AG04450 (cell line): ENCODE measurements around the gene CCDC85A. TPM values are rescaled to one million over a fixed set of nuclear protein-coding genes. Genes with fewer than 3 reads are reported as not detected.

Experiments used
- CTCF ChIA-PET: fragments of 300-600, 350-600 bp; formaldehyde crosslinking; extraction: SDS; loops from one replicate; lab custom pipeline; 2022; ENCODE audit warnings: antibody characterized with exemption, inconsistent platforms; lab: Charles Lee
- POLR2A ChIA-PET: fragments of 350-600 bp; formaldehyde crosslinking; extraction: SDS; loops from one replicate; lab custom pipeline; 2021; ENCODE audit warnings: antibody characterized with exemption, inconsistent platforms; lab: Yijun Ruan, JAX
- DNase-seq: peaks from one replicate; pipeline ENCODE4 v3.0.0-alpha.2; 2011; ENCODE audit warnings: low read depth, low spot score
- H3K27ac ChIP-seq: one replicate; pipeline ENCODE4 v1.5.1; 2012; ENCODE audit warnings: low read depth, low read length, control low read depth
- H3K27me3 ChIP-seq: one replicate; pipeline ENCODE4 v1.6.0; 2012; ENCODE audit warnings: low read length; ENCODE audit not compliant: control insufficient read depth, insufficient read depth
- H3K4me3 ChIP-seq: 2 replicates; pipeline ENCODE4 v1.5.1; 2011; ENCODE audit warnings: mild to moderate bottlenecking, low read depth, low read length, control low read depth
- H3K9me3 ChIP-seq: 2 replicates; pipeline ENCODE4 v1.5.1; 2012; ENCODE audit warnings: low read length; ENCODE audit not compliant: control insufficient read depth, insufficient read depth
- polyA plus RNA-seq: library from polyadenylated mRNA; depleted of rRNA; stranded (reverse); fragments of >200 nt; gene quantifications from 2 replicates; pipeline ENCODE4 v1.2.3, GENCODE V29; 2011
- TF ChIP-seq, protein P1 (sequence below): IDR thresholded peaks from 2 replicates; pipeline ENCODE4 v1.5.1; 2011; ENCODE audit warnings: low read depth, low read length, control low read depth, inconsistent platforms

CCDC85A gene
- polyA plus RNA-seq, 1 experiment, result not detected

DNA sequence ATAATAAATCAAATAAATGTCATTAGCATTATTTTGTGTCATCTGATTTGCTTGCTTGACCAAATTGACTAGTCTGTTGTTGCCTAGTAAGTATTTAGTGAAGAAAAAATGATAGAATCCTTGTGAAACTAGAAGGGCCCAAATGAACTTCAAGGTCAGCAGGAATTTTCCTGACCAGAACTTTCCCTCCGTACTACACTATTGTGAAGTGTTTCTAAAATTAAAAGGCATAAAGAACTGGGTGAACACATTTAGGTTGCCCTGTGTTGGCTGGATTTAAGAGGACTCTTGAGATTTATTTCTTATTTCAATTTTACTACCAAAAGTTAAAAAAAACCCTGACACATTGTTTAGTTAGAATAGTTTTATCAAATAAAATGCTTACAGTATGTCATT lies 142.6 kb downstream of the CCDC85A start:
- TF ChIP-seq, protein P1, sequence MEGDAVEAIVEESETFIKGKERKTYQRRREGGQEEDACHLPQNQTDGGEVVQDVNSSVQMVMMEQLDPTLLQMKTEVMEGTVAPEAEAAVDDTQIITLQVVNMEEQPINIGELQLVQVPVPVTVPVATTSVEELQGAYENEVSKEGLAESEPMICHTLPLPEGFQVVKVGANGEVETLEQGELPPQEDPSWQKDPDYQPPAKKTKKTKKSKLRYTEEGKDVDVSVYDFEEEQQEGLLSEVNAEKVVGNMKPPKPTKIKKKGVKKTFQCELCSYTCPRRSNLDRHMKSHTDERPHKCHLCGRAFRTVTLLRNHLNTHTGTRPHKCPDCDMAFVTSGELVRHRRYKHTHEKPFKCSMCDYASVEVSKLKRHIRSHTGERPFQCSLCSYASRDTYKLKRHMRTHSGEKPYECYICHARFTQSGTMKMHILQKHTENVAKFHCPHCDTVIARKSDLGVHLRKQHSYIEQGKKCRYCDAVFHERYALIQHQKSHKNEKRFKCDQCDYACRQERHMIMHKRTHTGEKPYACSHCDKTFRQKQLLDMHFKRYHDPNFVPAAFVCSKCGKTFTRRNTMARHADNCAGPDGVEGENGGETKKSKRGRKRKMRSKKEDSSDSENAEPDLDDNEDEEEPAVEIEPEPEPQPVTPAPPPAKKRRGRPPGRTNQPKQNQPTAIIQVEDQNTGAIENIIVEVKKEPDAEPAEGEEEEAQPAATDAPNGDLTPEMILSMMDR, result no peak
- CTCF ChIA-PET, result no interaction called here
- POLR2A ChIA-PET, result no interaction called here
- no peak for DNase-seq
- H3K9me3 ChIP-seq, result no peaks in the 10 kb centered on the region; the same call in 1 of the 2 replicates
- no peak overlapping the region for H3K27ac ChIP-seq
- H3K27me3 ChIP-seq, result no peaks in the 10 kb centered on the region
- no peak overlapping the region for H3K4me3 ChIP-seq

DNA sequence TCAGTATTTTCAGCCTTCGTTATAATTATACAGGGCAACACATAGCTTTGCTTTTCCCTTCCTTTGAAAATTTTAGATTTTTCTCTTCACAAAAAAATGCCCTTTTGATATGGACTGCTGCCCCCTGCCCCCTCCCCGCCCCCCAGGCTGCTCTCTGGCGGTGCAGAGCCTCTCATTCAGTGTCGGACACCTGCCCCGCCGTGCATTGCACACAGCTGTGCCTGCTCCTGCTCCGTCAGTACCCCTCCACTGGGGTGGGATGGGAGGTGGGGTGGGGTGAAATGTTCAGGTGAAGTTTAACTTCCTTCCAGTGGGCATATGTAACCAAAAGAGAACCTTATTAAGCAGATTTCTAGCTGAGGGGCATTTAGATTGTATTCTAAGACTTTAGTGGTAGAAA lies 148.0 kb downstream of the CCDC85A start:
- H3K4me3 ChIP-seq, result no peak overlapping the region
- no peaks in the 10 kb centered on the region for H3K27me3 ChIP-seq
- no peak overlapping the region for H3K27ac ChIP-seq
- H3K9me3 ChIP-seq, result peaks cover 4% of the 10 kb centered on the region; the same call in 1 of the 2 replicates
- DNase-seq, result no peak
- CTCF ChIA-PET, result no interaction called here
- POLR2A ChIA-PET, result no interaction called here
- TF ChIP-seq, protein P1, result no peak

DNA sequence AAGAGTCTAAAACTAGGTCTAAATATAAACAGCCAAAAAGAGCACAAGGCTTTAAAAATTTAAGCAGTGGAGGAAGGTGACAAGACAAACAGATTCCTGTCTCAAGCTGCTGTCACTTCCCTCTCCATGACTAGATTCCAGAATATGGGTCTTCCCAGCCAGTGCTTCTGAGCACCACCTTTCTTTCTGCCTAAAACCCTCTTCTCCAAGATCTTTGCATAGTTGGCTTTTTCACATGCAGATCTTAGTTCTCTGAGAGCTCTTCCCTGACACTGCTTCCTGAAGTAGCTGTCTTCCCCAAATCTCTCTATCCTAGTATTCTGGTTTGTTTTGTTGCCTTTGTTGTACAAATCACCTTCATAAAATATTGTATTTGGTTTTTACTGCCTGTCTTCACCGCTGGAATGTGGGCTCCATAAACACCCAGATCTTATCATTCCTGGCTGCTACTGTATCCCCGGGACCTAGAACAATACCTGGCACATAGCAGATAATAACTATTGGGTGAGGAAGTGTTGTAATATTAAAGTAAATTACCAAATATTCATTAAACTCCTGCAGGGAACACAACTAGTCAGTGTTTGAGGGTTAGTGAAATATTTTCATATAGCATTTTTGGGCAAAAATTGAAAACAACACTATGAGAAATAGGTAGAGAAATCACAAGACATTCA lies 150.2 kb downstream of the CCDC85A start:
- DNase-seq, result no peak
- Histone ChIP-seq H3K9me3 (peaks cover 7% of the 10 kb centered on the region), H3K4me3 (no peak overlapping the region), H3K27ac (no peak overlapping the region), H3K27me3 (no peaks in the 10 kb centered on the region)
- CTCF ChIA-PET, result no interaction called here
- POLR2A ChIA-PET, result no interaction called here
- TF ChIP-seq, protein P1, result no peak

DNA sequence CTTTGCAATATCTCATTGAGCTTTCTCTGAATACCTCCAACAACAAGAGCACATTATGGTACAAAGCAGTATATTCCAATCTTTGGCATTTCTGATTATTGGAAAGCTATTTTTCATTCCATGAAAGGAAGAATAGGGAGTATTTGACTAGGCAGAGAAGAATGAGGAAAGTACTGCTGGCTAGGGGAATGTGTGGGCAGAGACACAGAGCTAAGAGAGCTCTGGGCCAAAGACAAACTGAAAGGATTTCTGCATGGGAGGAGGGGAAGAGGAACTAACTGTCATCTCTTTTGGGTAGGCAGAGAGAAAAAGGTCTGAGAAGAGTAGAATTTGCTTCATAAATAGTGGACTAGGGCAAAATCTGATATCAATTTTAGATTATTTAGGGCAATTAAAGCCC lies 150.8 kb downstream of the CCDC85A start:
- Histone ChIP-seq H3K27ac (no peak overlapping the region), H3K9me3 (peaks cover 7% of the 10 kb centered on the region), H3K4me3 (no peak overlapping the region), H3K27me3 (no peaks in the 10 kb centered on the region)
- TF ChIP-seq, protein P1, result no peak
- DNase-seq, result no peak
- ChIA-PET CTCF (no interaction called here), POLR2A (no interaction called here)

DNA sequence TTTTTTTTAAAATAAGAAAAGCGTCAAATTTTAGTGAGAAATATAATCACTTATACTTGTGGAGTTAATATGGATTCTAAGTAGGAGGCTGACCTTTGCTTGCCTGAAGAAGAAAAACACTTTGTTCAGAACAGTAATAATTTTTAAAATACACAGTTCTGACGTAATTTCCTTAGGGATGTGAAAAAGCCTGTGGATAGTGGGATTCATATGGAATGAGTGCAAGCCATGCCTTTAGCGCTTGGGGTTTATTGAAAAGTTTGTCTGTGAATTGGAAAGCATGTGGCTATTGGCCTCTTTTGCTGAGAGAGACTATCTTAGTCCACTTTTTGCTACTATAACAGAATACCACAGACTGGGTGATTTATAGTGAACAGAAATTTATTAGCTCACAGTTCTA lies 151.3 kb downstream of the CCDC85A start:
- H3K27me3 ChIP-seq, result no peaks in the 10 kb centered on the region
- peaks cover 7% of the 10 kb centered on the region for H3K9me3 ChIP-seq
- H3K4me3 ChIP-seq, result no peak overlapping the region
- CTCF ChIA-PET, result no interaction called here
- no peak overlapping the region for H3K27ac ChIP-seq
- POLR2A ChIA-PET, result no interaction called here
- DNase-seq, result no peak
- TF ChIP-seq, protein P1, result no peak
